Vagina (tissue), 2 donors: ENCODE measurements around the gene FCN2. TPM values are rescaled to one million over a fixed set of nuclear protein-coding genes. Genes with fewer than 3 reads are reported as not detected.

Experiments
- DNase-seq, 2 donors: peaks; one replicate each; pipeline ENCODE4 v3.0.0-alpha.2; 2017; ENCODE audit errors: extremely low spot score in 2 of 2
- H3K27ac ChIP-seq: fragments of 200-600 bp; sonication (generic); one replicate; pipeline ENCODE4 v1.5.1; 2019
- H3K27me3 ChIP-seq: fragments of 200-600 bp; sonication (generic); one replicate; pipeline ENCODE4 v1.5.1; 2019
- H3K36me3 ChIP-seq, 2 donors: fragments of 200-600 bp; sonication (generic); one replicate each; pipeline ENCODE4 v1.5.1; 2017 to 2019
- H3K4me1 ChIP-seq: fragments of 200-600 bp; sonication (generic); one replicate; pipeline ENCODE4 v1.5.1; 2019
- H3K4me3 ChIP-seq, 2 donors: fragments of 200-600 bp; sonication (generic); 1 replicate in 1 of 2; 2 replicates in 1 of 2; pipeline ENCODE4 v1.5.1; 2016 to 2019
- H3K9me3 ChIP-seq: fragments of 200-600 bp; sonication (generic); one replicate; pipeline ENCODE4 v1.5.1; 2019
- CTCF ChIP-seq, 3 experiments: fragments of 450-650 bp in 2 of 3; fragments of 200-600 bp in 1 of 3; sonication (generic) in 1 of 3; IDR thresholded peaks; one replicate each; pipeline ENCODE4 v1.5.1; 2017 to 2019; ENCODE audit warnings: antibody characterized with exemption in 3 of 3, mild to moderate bottlenecking in 2 of 3, moderate library complexity in 2 of 3
- POLR2A ChIP-seq, 2 donors: fragments of 450-650 bp; IDR thresholded peaks; one replicate each; pipeline ENCODE4 v1.6.1; 2017; ENCODE audit warnings: antibody characterized with exemption in 2 of 2, mild to moderate bottlenecking in 2 of 2, moderate library complexity in 2 of 2
- POLR2AphosphoS5 ChIP-seq, 2 donors: sonication (generic); formaldehyde crosslinking; IDR thresholded peaks; one replicate each; pipeline ENCODE4 v1.9.0; 2017; ENCODE audit warnings: antibody characterized with exemption in 2 of 2, mild to moderate bottlenecking in 2 of 2, low read depth in 1 of 2; ENCODE audit not compliant: insufficient read depth in 1 of 2
- intact Hi-C: fragments of 100-400 bp; cut with DNase I; formaldehyde crosslinking; loops from one replicate; pipeline ENCODE4 v1.15.1; 2023
- total RNA-seq: library from RNA; depleted of rRNA; stranded (reverse); fragments of >200 nt; gene quantifications from one replicate; pipeline ENCODE4 v1.2.3, GENCODE V29; 2016

Gene FCN2
- total RNA-seq, 1 donor from 2014 or later, result not detected

- no peaks in the 10 kb centered on the region for H3K4me1 ChIP-seq
These were observed 22.3 kb downstream of the FCN2 start for GRCh38 chr9:134902936-134903335.

GRCh38 chr9:134908524-134909309 lies 28.1 kb downstream of the FCN2 start:
- Histone ChIP-seq H3K27me3 (no peaks in the 10 kb centered on the region), H3K9me3 (no peaks in the 10 kb centered on the region), H3K36me3 (no peaks in the 10 kb centered on the region), H3K27ac (no peak overlapping the region), H3K4me3 (no peak overlapping the region), H3K4me1 (no peaks in the 10 kb centered on the region)
- peak in 1 of 2 donors; percentile 61 for DNase-seq
- TF ChIP-seq POLR2A (IDR thresholded peaks at IDR 0.05) (no peak), CTCF (IDR thresholded peaks at IDR 0.05) (no peak), POLR2AphosphoS5 (IDR thresholded peaks at IDR 0.05; ENCODE audit: insufficient read depth in 1 of 2, low read depth in 1 of 2) (no peak)
- intact Hi-C loops, result no loop called here

More at GRCh38 chr9:134902936-134903335, 22.3 kb downstream of the FCN2 start:
- no peak for DNase-seq
- H3K27ac ChIP-seq, result no peak overlapping the region
- TF ChIP-seq POLR2AphosphoS5 (IDR thresholded peaks at IDR 0.05; ENCODE audit: insufficient read depth in 1 of 2, low read depth in 1 of 2) (no peak), CTCF (IDR thresholded peaks at IDR 0.05) (no peak)
- H3K36me3 ChIP-seq, result no peaks in the 10 kb centered on the region
- H3K27me3 ChIP-seq, result no peaks in the 10 kb centered on the region
- intact Hi-C loops, result no loop called here
- H3K9me3 ChIP-seq, result no peaks in the 10 kb centered on the region
- no peak overlapping the region for H3K4me3 ChIP-seq

DNA sequence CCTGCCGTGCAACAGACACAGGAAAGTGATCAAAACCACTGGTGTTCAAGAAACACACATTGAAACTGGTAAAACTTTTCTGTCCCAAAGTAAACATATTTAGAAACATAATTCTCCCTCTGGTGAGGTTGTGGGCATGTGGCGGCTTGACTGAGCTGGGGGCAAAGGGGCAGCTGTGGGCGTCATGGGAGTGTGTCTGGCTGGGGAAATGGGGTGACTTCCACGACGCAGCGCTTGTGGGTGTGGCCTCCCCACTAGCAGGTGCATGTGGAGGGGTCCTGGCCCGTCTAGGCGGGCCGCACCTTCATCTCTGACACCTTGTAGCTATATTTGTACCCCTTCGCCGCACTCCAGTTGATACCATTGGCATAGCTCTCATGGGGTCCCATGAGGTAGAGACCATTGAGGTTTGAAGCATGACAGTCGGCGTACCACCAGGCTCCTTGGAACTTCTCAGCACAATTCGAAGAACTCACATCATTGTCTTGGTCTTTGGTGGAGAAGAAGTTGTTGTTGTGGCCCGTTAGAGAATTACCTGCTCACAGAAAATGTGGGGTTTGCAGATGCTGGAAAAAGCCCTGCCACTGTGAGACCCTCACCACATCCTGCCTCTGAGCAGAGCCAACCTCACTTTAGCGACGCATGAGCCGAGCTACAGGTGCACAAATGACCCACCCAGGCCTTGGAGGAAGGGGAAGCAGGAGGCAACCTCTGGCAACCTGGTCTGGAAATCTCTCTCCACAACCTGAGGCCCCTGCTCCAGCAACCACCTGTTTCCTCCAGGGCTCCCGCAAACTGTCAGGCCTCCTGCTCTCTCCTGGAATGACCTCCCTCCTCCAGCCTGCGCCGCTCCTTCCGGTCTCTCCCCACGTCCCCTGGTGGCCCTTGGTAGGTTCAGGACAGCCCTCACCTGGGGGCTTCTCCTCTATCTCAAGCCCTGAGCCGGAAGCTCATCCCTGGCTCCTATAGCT lies 29.2 kb downstream of the FCN2 start:
- H3K27me3 ChIP-seq, result no peaks in the 10 kb centered on the region
- no peaks in the 10 kb centered on the region for H3K4me1 ChIP-seq
- H3K27ac ChIP-seq, result no peak overlapping the region
- no peaks in the 10 kb centered on the region for H3K9me3 ChIP-seq
- no peak for TF ChIP-seq POLR2A (IDR thresholded peaks at IDR 0.05)
- TF ChIP-seq POLR2AphosphoS5 (IDR thresholded peaks at IDR 0.05; ENCODE audit: insufficient read depth in 1 of 2, low read depth in 1 of 2), result no peak
- no peak for TF ChIP-seq CTCF (IDR thresholded peaks at IDR 0.05)
- no peak overlapping the region for H3K4me3 ChIP-seq
- H3K36me3 ChIP-seq, result no peaks in the 10 kb centered on the region
- peak in 1 of 2 donors; percentile 96 for DNase-seq
- intact Hi-C loops, result no loop called here

GRCh38 chr9:134912126-134912840 lies 31.7 kb downstream of the FCN2 start:
- no peaks in the 10 kb centered on the region for H3K36me3 ChIP-seq
- H3K4me3 ChIP-seq, result no peak overlapping the region
- peak in 1 of 2 donors; percentile 64 for DNase-seq
- H3K27me3 ChIP-seq, result no peaks in the 10 kb centered on the region
- H3K9me3 ChIP-seq, result no peaks in the 10 kb centered on the region
- TF ChIP-seq POLR2A (IDR thresholded peaks at IDR 0.05), result no peak
- no peak for TF ChIP-seq CTCF (IDR thresholded peaks at IDR 0.05)
- no peak for TF ChIP-seq POLR2AphosphoS5 (IDR thresholded peaks at IDR 0.05; ENCODE audit: insufficient read depth in 1 of 2, low read depth in 1 of 2)
- no peak overlapping the region for H3K27ac ChIP-seq
- intact Hi-C loops, result no loop called here
- H3K4me1 ChIP-seq, result no peaks in the 10 kb centered on the region
